HEK293 (cell line): Measurements from ENCODE around the gene S100A2.
A peak's percentile ranks its signal among the peaks of the same experiment; 100 is the strongest.

Source experiments
- CTCF ChIA-PET: fragments of 350-600 bp; formaldehyde crosslinking; extraction: SDS; loops from one replicate; lab custom pipeline; 2021; ENCODE audit warnings: antibody characterized with exemption; lab: Yijun Ruan, JAX
- POLR2A ChIA-PET: fragments of 300-600 bp; formaldehyde crosslinking; extraction: SDS; loops from one replicate; lab custom pipeline; 2020; ENCODE audit warnings: antibody characterized with exemption, inconsistent platforms; lab: Yijun Ruan, JAX
- H3K27ac ChIP-seq: fragments of 200-500 bp; sonication (Bioruptor generic); 2 replicates; pipeline ENCODE4 v1.5.1; 2014; ENCODE audit warnings: low read depth, low read length, control low read depth, inconsistent platforms; ENCODE audit errors: extremely low read depth
- H3K36me3 ChIP-seq, 2 experiments: fragments of 200-500 bp in 1 of 2; sonication (Bioruptor generic) in 1 of 2; 1 replicate in 1 of 2; 2 replicates in 1 of 2; pipeline ENCODE4 v1.5.1; 2014 to 2017; ENCODE audit warnings: inconsistent platforms in 2 of 2, low read length in 2 of 2; ENCODE audit not compliant: control insufficient read depth in 2 of 2, insufficient read depth in 1 of 2
- H3K4me1 ChIP-seq: fragments of 200-500 bp; sonication (Bioruptor generic); 2 replicates; pipeline ENCODE4 v1.5.1; 2014; ENCODE audit warnings: mild to moderate bottlenecking, low read length, inconsistent platforms; ENCODE audit not compliant: control insufficient read depth, insufficient read depth
- H3K4me3 ChIP-seq: 2 replicates; pipeline ENCODE4 v1.5.1; 2011; ENCODE audit warnings: low read depth, mild to moderate bottlenecking, control low read depth, low read length, moderate library complexity
- H3K9me3 ChIP-seq: fragments of 200-500 bp; sonication (Bioruptor generic); 2 replicates; pipeline ENCODE4 v1.5.1; 2014; ENCODE audit warnings: low read depth, low read length, inconsistent platforms; ENCODE audit not compliant: control insufficient read depth, insufficient read depth
- HOXA7 ChIP-seq: sonication (generic); formaldehyde crosslinking; IDR thresholded peaks from 2 replicates; pipeline ENCODE4 v1.8.1; 2022; ENCODE audit warnings: missing genetic modification reagents, borderline replicate concordance
- IKZF3 ChIP-seq: fragments of 450-650 bp; IDR thresholded peaks from 2 replicates; pipeline ENCODE4 v1.5.0; 2018; ENCODE audit warnings: missing biosample characterization, mild to moderate bottlenecking, missing genetic modification characterization, moderate library complexity
- SCRT1 ChIP-seq: fragments of 450-650 bp; formaldehyde crosslinking; IDR thresholded peaks from 2 replicates; pipeline ENCODE4 v1.5.1; 2016; ENCODE audit warnings: missing biosample characterization, missing genetic modification characterization, borderline replicate concordance
- SCRT2 ChIP-seq: fragments of 450-650 bp; formaldehyde crosslinking; IDR thresholded peaks from 2 replicates; pipeline ENCODE4 v1.5.1; 2016; ENCODE audit warnings: missing biosample characterization, missing genetic modification characterization
- SP2 ChIP-seq: fragments of 450-650 bp; formaldehyde crosslinking; IDR thresholded peaks from 2 replicates; pipeline ENCODE4 v1.5.1; 2016; ENCODE audit warnings: missing biosample characterization, missing genetic modification characterization
- SP3 ChIP-seq: fragments of 450-650 bp; formaldehyde crosslinking; IDR thresholded peaks from 2 replicates; pipeline ENCODE4 v1.5.1; 2016; ENCODE audit warnings: missing biosample characterization, missing genetic modification characterization
- TRIM28 ChIP-seq: IDR thresholded peaks from 2 replicates; pipeline ENCODE4 v1.6.1; 2011; ENCODE audit warnings: low read length, control low read depth, borderline replicate concordance
- ZBTB7A ChIP-seq: fragments of 450-650 bp; formaldehyde crosslinking; IDR thresholded peaks from 2 replicates; pipeline ENCODE4 v1.5.1; 2016; ENCODE audit warnings: low read depth, missing biosample characterization, missing genetic modification characterization
- ZNF202 ChIP-seq: fragments of 450-650 bp; formaldehyde crosslinking; IDR thresholded peaks from 2 replicates; pipeline ENCODE4 v1.5.1; 2016; ENCODE audit warnings: missing biosample characterization, missing genetic modification characterization, borderline replicate concordance
- ZNF221 ChIP-seq: fragments of 450-650 bp; formaldehyde crosslinking; IDR thresholded peaks from 2 replicates; pipeline ENCODE4 v1.5.1; 2017; ENCODE audit warnings: missing biosample characterization, missing genetic modification characterization, borderline replicate concordance
- ZNF26 ChIP-seq: fragments of 450-650 bp; formaldehyde crosslinking; IDR thresholded peaks from 2 replicates; pipeline ENCODE4 v1.5.1; 2016; ENCODE audit warnings: missing biosample characterization, missing genetic modification characterization
- ZNF292 ChIP-seq: fragments of 450-650 bp; formaldehyde crosslinking; IDR thresholded peaks from 2 replicates; pipeline ENCODE4 v1.5.1; 2016; ENCODE audit warnings: low read depth, missing biosample characterization, missing genetic modification characterization, borderline replicate concordance
- ZNF416 ChIP-seq: fragments of 450-650 bp; formaldehyde crosslinking; IDR thresholded peaks from 2 replicates; pipeline ENCODE4 v1.5.1; 2016; ENCODE audit warnings: missing biosample characterization, missing genetic modification characterization
- ZNF555 ChIP-seq: fragments of 450-650 bp; formaldehyde crosslinking; conservative IDR thresholded peaks from 2 replicates; pipeline ENCODE4 v1.5.1; 2017; ENCODE audit warnings: missing biosample characterization, mild to moderate bottlenecking, missing genetic modification characterization, inconsistent platforms
- ZNF558 ChIP-seq: fragments of 450-650 bp; formaldehyde crosslinking; IDR thresholded peaks from 2 replicates; pipeline ENCODE4 v1.5.1; 2016; ENCODE audit warnings: missing biosample characterization, missing genetic modification characterization
- ZNF561 ChIP-seq: fragments of 450-650 bp; IDR thresholded peaks from 2 replicates; pipeline ENCODE4 v1.5.1; 2018; ENCODE audit warnings: missing biosample characterization, missing genetic modification characterization, borderline replicate concordance
- ZNF600 ChIP-seq: fragments of 450-650 bp; formaldehyde crosslinking; IDR thresholded peaks from 2 replicates; pipeline ENCODE4 v1.5.1; 2016; ENCODE audit warnings: missing biosample characterization, missing genetic modification characterization
- ZNF791 ChIP-seq: fragments of 450-650 bp; formaldehyde crosslinking; IDR thresholded peaks from 2 replicates; pipeline ENCODE4 v1.5.1; 2016; ENCODE audit warnings: missing biosample characterization, missing genetic modification characterization
- ZNF830 ChIP-seq: fragments of 450-650 bp; IDR thresholded peaks from 2 replicates; pipeline ENCODE4 v1.5.0; 2018; ENCODE audit warnings: missing biosample characterization, missing genetic modification characterization, low read depth, mild to moderate bottlenecking, moderate library complexity
- ZNF837 ChIP-seq: fragments of 450-650 bp; formaldehyde crosslinking; IDR thresholded peaks from 2 replicates; pipeline ENCODE4 v1.5.1; 2016; ENCODE audit warnings: missing biosample characterization, missing genetic modification characterization
- TF ChIP-seq, protein P1 (sequence below): fragments of 450-650 bp; formaldehyde crosslinking; IDR thresholded peaks from 2 replicates; pipeline ENCODE4 v1.5.1; 2016; ENCODE audit warnings: missing biosample characterization, missing genetic modification characterization
- TF ChIP-seq, protein P2 (sequence below): fragments of 450-650 bp; formaldehyde crosslinking; IDR thresholded peaks from 2 replicates; pipeline ENCODE4 v1.5.1; 2016; ENCODE audit warnings: missing biosample characterization, missing genetic modification characterization
- TF ChIP-seq, protein P3 (sequence below): fragments of 450-650 bp; formaldehyde crosslinking; IDR thresholded peaks from 2 replicates; pipeline ENCODE4 v1.5.1; 2016; ENCODE audit warnings: missing biosample characterization, missing genetic modification characterization
- TF ChIP-seq, protein P4 (sequence below): fragments of 450-650 bp; formaldehyde crosslinking; IDR thresholded peaks from 2 replicates; pipeline ENCODE4 v1.5.1; 2017; ENCODE audit warnings: missing biosample characterization, missing genetic modification characterization

S100A2 gene

DNA sequence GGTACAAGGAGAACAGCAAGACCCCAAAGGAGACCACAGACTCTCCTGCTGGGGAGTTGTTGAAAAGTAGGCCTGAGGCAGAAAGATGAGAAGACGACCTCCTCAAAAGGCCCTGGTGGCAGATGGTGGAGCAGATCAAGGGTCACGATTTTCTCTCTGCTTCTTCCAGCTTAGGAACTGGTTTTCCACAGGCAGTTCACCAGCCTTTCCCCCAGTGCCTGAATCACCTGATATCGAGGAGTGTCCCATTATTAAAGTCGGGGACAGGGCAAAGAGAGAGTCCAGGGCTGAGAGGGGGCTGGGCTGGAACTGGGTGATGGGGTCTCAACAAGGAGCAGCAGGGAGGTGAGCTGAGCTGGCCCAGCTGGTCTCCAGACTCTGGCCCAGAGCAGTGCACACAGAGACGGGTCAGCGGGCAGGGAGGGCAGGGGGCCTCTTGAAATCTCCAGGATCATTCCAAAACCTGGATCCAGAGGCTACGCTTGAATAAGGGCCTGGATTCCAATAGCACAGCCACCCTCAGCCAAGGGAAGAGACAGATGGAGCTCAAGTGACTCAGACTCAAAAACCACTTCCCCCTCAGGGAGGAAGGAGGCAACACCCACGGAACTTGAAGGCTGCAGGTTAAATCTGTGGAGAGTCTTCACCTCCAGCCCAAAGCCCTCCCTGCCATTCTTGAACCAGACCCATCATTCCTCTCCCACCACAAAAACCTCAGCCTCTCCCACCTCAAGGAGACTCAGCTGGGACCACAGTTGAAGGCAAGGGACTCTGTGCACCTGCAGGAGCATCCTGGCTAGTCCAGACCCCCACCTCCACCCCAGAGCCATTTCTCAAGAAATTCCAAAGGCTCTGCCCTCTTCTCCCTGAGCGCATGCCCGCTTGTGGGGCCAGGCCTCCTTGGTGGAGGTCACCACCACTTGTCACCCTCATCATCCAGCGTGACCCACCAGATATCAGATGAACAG is 25.0 kb downstream of the S100A2 start, which contains the start of gene S100A5 (continued):
- TF ChIP-seq, protein P1, sequence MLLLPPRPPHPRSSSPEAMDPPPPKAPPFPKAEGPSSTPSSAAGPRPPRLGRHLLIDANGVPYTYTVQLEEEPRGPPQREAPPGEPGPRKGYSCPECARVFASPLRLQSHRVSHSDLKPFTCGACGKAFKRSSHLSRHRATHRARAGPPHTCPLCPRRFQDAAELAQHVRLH (tag by site-specific recombination) = no peak
- no peak for TF ChIP-seq ZNF26 (tag by site-specific recombination)
- TF ChIP-seq TRIM28 = no peak
- no peak for TF ChIP-seq ZNF416 (tag by site-specific recombination)
- TF ChIP-seq ZNF555 (tag by site-specific recombination) = no peak

- peaks cover under 1% of the 10 kb centered on the region; the same call in 1 of the 2 replicates for H3K4me1 ChIP-seq
- TF ChIP-seq ZNF830 (tag by site-specific recombination) (no peak), HOXA7 (no peak), ZNF600 (tag by site-specific recombination) (no peak), ZNF221 (tag by site-specific recombination) (no peak), ZNF558 (no peak), ZBTB7A (tag by site-specific recombination) (no peak)
- no peaks in the 10 kb centered on the region for H3K36me3 ChIP-seq
- ChIA-PET CTCF (interaction anchor here (0.7 to 1.1 kb wide), 4 partner anchors 14 to 262 kb away, joined by 3 to 4 read pairs (median 3); no protein-coding TSS in a partner anchor), POLR2A (interaction anchor here (1.0 kb wide), 1 partner anchor 12 kb away, joined by 3 read pairs; no protein-coding TSS in a partner anchor)
- H3K4me3 ChIP-seq = no peak overlapping the region
- H3K9me3 ChIP-seq = no peaks in the 10 kb centered on the region
- H3K27ac ChIP-seq = no peak overlapping the region
Observed at GRCh38 chr1:153539395-153540093, 26.1 kb downstream of the S100A2 start.

DNA sequence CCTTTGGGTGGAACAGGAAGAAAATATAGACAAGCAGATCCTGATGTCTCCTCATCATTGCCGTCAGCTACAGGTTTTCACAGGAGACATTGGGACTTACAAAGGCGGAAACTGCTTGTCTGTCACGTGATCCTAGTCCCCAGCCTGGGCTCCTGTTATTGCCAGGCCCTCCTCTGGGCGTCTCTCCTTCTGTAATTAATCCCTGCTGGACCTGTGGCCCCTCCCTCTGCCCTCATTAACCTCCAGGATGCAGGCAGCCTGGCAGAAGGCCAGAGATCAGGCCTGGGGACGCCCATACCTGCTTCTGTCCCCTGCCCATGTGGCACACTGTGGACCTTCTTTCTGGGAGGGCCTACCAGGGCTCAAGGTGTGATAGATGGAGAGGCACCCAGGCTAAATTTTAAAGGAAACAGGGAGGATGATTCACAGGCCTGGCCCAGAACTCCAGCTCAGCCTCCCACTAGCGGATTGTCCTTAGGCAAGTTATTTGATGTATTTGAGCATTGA is 27.3 kb downstream of the S100A2 start:
- CTCF ChIA-PET = no interaction called here
- H3K4me1 ChIP-seq = no peaks in the 10 kb centered on the region
- POLR2A ChIA-PET = no interaction called here
- TF ChIP-seq SP2 (tag by site-specific recombination) (peak; percentile 29), SCRT2 (peak; percentile 76), ZNF791 (tag by site-specific recombination) (no peak), SP3 (tag by site-specific recombination) (0 out of 2 replicates have a peak, but pooled peaks have one; percentile 22), ZNF558 (no peak), ZNF561 (tag by site-specific recombination) (no peak), SCRT1 (tag by site-specific recombination) (0 out of 2 replicates have a peak, but pooled peaks have one; percentile 24), ZNF202 (tag by site-specific recombination) (no peak), IKZF3 (0 out of 2 replicates have a peak, but pooled peaks have one; percentile 10), ZNF830 (tag by site-specific recombination) (no peak), ZNF292 (no peak), ZNF837 (tag by site-specific recombination) (no peak)
- TF ChIP-seq, protein P2, sequence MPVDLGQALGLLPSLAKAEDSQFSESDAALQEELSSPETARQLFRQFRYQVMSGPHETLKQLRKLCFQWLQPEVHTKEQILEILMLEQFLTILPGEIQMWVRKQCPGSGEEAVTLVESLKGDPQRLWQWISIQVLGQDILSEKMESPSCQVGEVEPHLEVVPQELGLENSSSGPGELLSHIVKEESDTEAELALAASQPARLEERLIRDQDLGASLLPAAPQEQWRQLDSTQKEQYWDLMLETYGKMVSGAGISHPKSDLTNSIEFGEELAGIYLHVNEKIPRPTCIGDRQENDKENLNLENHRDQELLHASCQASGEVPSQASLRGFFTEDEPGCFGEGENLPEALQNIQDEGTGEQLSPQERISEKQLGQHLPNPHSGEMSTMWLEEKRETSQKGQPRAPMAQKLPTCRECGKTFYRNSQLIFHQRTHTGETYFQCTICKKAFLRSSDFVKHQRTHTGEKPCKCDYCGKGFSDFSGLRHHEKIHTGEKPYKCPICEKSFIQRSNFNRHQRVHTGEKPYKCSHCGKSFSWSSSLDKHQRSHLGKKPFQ (tag by site-specific recombination) = no peak
- TF ChIP-seq, protein P3, sequence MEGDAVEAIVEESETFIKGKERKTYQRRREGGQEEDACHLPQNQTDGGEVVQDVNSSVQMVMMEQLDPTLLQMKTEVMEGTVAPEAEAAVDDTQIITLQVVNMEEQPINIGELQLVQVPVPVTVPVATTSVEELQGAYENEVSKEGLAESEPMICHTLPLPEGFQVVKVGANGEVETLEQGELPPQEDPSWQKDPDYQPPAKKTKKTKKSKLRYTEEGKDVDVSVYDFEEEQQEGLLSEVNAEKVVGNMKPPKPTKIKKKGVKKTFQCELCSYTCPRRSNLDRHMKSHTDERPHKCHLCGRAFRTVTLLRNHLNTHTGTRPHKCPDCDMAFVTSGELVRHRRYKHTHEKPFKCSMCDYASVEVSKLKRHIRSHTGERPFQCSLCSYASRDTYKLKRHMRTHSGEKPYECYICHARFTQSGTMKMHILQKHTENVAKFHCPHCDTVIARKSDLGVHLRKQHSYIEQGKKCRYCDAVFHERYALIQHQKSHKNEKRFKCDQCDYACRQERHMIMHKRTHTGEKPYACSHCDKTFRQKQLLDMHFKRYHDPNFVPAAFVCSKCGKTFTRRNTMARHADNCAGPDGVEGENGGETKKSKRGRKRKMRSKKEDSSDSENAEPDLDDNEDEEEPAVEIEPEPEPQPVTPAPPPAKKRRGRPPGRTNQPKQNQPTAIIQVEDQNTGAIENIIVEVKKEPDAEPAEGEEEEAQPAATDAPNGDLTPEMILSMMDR (tag by site-specific recombination) = no peak
- TF ChIP-seq, protein P4, sequence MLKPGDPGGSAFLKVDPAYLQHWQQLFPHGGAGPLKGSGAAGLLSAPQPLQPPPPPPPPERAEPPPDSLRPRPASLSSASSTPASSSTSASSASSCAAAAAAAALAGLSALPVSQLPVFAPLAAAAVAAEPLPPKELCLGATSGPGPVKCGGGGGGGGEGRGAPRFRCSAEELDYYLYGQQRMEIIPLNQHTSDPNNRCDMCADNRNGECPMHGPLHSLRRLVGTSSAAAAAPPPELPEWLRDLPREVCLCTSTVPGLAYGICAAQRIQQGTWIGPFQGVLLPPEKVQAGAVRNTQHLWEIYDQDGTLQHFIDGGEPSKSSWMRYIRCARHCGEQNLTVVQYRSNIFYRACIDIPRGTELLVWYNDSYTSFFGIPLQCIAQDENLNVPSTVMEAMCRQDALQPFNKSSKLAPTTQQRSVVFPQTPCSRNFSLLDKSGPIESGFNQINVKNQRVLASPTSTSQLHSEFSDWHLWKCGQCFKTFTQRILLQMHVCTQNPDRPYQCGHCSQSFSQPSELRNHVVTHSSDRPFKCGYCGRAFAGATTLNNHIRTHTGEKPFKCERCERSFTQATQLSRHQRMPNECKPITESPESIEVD = no peak

More for the DNA sequence above, 27.3 kb downstream of the S100A2 start:
- no peaks in the 10 kb centered on the region for H3K9me3 ChIP-seq
- no peak overlapping the region for H3K4me3 ChIP-seq
- no peak overlapping the region for H3K27ac ChIP-seq
- no peaks in the 10 kb centered on the region for H3K36me3 ChIP-seq
